Trophoblast cell (in vitro differentiated cells and primary cell): ENCODE data around the gene WDR46.

ENCODE experiments used
- DNase-seq, 2 donors: peaks; one replicate each; pipeline ENCODE4 v3.0.0-alpha.2; 2016
- H2AFZ ChIP-seq: 2 replicates; pipeline ENCODE4 v1.6.1; 2013; ENCODE audit warnings: low read length, moderate library complexity, mild to moderate bottlenecking; ENCODE audit not compliant: insufficient read depth, poor library complexity
- H2AK5ac ChIP-seq: 2 replicates; pipeline ENCODE4 v1.6.1; 2013; ENCODE audit warnings: mild to moderate bottlenecking, low read length
- H2BK120ac ChIP-seq: 2 replicates; pipeline ENCODE4 v1.6.1; 2013; ENCODE audit warnings: low read length, mild to moderate bottlenecking, moderate library complexity; ENCODE audit not compliant: insufficient read depth, poor library complexity
- H2BK12ac ChIP-seq: 2 replicates; pipeline ENCODE4 v1.6.1; 2013; ENCODE audit warnings: mild to moderate bottlenecking, low read length, moderate library complexity
- H2BK5ac ChIP-seq: 2 replicates; pipeline ENCODE4 v1.6.1; 2013; ENCODE audit warnings: low read length, low read depth, moderate library complexity, mild to moderate bottlenecking; ENCODE audit not compliant: poor library complexity
- H3K14ac ChIP-seq: 2 replicates; pipeline ENCODE4 v1.6.1; 2013; ENCODE audit warnings: mild to moderate bottlenecking, low read length
- H3K18ac ChIP-seq: 2 replicates; pipeline ENCODE4 v1.6.1; 2013; ENCODE audit warnings: mild to moderate bottlenecking, low read length
- H3K23ac ChIP-seq: 2 replicates; pipeline ENCODE4 v1.6.1; 2013; ENCODE audit warnings: low read length
- H3K27ac ChIP-seq: 2 replicates; pipeline ENCODE4 v1.5.1; 2013; ENCODE audit warnings: low read depth, mild to moderate bottlenecking, inconsistent platforms, low read length, moderate library complexity
- H3K27me3 ChIP-seq: 2 replicates; pipeline ENCODE4 v1.6.1; 2013; ENCODE audit warnings: inconsistent platforms, mild to moderate bottlenecking, low read length, moderate library complexity; ENCODE audit not compliant: insufficient read depth
- H3K36me3 ChIP-seq, 2 experiments: 1 replicate in 1 of 2; 2 replicates in 1 of 2; pipeline ENCODE4 v1.6.1; 2013; ENCODE audit warnings: low read length in 2 of 2, mild to moderate bottlenecking in 2 of 2, moderate library complexity in 1 of 2; ENCODE audit not compliant: insufficient read depth in 2 of 2, control insufficient read depth in 1 of 2
- H3K4ac ChIP-seq: 2 replicates; pipeline ENCODE4 v1.6.1; 2013; ENCODE audit warnings: low read depth, mild to moderate bottlenecking, low read length, moderate library complexity
- H3K4me1 ChIP-seq, 2 experiments: 1 replicate in 1 of 2; 2 replicates in 1 of 2; pipeline ENCODE4 v1.6.1; 2013; ENCODE audit warnings: low read length in 2 of 2, mild to moderate bottlenecking in 2 of 2, moderate library complexity in 1 of 2; ENCODE audit not compliant: insufficient read depth in 2 of 2, control insufficient read depth in 1 of 2
- H3K4me2 ChIP-seq: 2 replicates; pipeline ENCODE4 v1.6.1; 2013; ENCODE audit warnings: inconsistent platforms, mild to moderate bottlenecking, low read length, moderate library complexity
- H3K4me3 ChIP-seq: 2 replicates; pipeline ENCODE4 v1.5.1; 2013; ENCODE audit warnings: mild to moderate bottlenecking, low read depth, low read length, inconsistent platforms
- H3K79me1 ChIP-seq: one replicate; pipeline ENCODE4 v1.6.1; 2013; ENCODE audit warnings: low read length
- H3K79me2 ChIP-seq: 2 replicates; pipeline ENCODE4 v1.6.1; 2013; ENCODE audit warnings: low read length, mild to moderate bottlenecking; ENCODE audit not compliant: control insufficient read depth, insufficient read depth, poor library complexity
- H3K9ac ChIP-seq: 2 replicates; pipeline ENCODE4 v1.6.1; 2013; ENCODE audit warnings: mild to moderate bottlenecking, low read length
- H3K9me3 ChIP-seq: 2 replicates; pipeline ENCODE4 v1.6.1; 2013; ENCODE audit warnings: low read depth, mild to moderate bottlenecking, control low read depth, inconsistent platforms, low read length; ENCODE audit not compliant: insufficient read depth
- H4K12ac ChIP-seq: 2 replicates; pipeline ENCODE4 v1.6.1; 2013; ENCODE audit warnings: low read depth, mild to moderate bottlenecking, low read length, moderate library complexity
- H4K8ac ChIP-seq: 2 replicates; pipeline ENCODE4 v1.6.1; 2013; ENCODE audit warnings: low read depth, mild to moderate bottlenecking, low read length, moderate library complexity
- H4K91ac ChIP-seq: one replicate; pipeline ENCODE4 v1.6.1; 2013; ENCODE audit warnings: low read depth, mild to moderate bottlenecking, low read length, moderate library complexity
- WGBS: extraction: QIAGEN DNeasy Blood & Tissue Kit; methylation state at CpG from one replicate; pipeline ENCODE4 v1.1.7; 2013; ENCODE audit warnings: missing lambda C conversion rate; ENCODE audit not compliant: insufficient read length, insufficient coverage; ENCODE audit errors: extremely low coverage; 5-methylcytosine and 5-hydroxymethylcytosine counted together

Gene WDR46

GRCh38 chr6:33254591-33254990, 34.4 kb downstream of the WDR46 start:
- Histone ChIP-seq H3K27ac (no peak overlapping the region), H3K4me2 (no peak overlapping the region), H2BK5ac (no peak overlapping the region), H2AFZ (no peak overlapping the region), H3K36me3 (peaks cover 12 to 14% of the 10 kb centered on the region in 2 experiments), H2BK120ac (no peak overlapping the region), H3K4me3 (no peak overlapping the region), H2BK12ac (no peak overlapping the region), H4K91ac (no peak overlapping the region), H3K4ac (no peak overlapping the region), H2AK5ac (no peak overlapping the region), H3K4me1 (peaks cover 4 to 6% of the 10 kb centered on the region in 2 experiments), H4K8ac (no peak overlapping the region), H3K9ac (no peak overlapping the region), H3K23ac (no peak overlapping the region), H3K14ac (no peak overlapping the region), H3K79me1 (peaks cover 2% of the 10 kb centered on the region), H3K9me3 (no peaks in the 10 kb centered on the region), H3K18ac (no peak overlapping the region), H3K27me3 (no peaks in the 10 kb centered on the region), H3K79me2 (no peaks in the 10 kb centered on the region), H4K12ac (no peak overlapping the region)
- no CpG with 5 or more reads among the region's 4 CpGs for WGBS
- DNase-seq = no peak

- Histone ChIP-seq H3K14ac (no peak overlapping the region), H2AFZ (no peak overlapping the region), H3K4me1 (peaks cover 12 to 14% of the 10 kb centered on the region in 2 experiments), H3K23ac (no peak overlapping the region), H3K4me2 (no peak overlapping the region), H3K27ac (no peak overlapping the region), H3K79me2 (no peaks in the 10 kb centered on the region), H3K18ac (no peak overlapping the region), H2BK12ac (no peak overlapping the region), H4K12ac (no peak overlapping the region), H3K4ac (no peak overlapping the region), H2AK5ac (no peak overlapping the region), H3K4me3 (no peak overlapping the region), H3K79me1 (peaks cover 6% of the 10 kb centered on the region), H3K36me3 (peaks cover 8 to 9% of the 10 kb centered on the region in 2 experiments), H2BK5ac (no peak overlapping the region), H3K9me3 (no peaks in the 10 kb centered on the region), H4K8ac (no peak overlapping the region), H4K91ac (no peak overlapping the region), H3K9ac (no peak overlapping the region), H2BK120ac (no peak overlapping the region), H3K27me3 (no peaks in the 10 kb centered on the region)
- no peak for DNase-seq
Observed at GRCh38 chr6:33252759-33253158, 36.3 kb downstream of the WDR46 start.

GRCh38 chr6:33251395-33252012, 37.5 kb downstream of the WDR46 start:
- H2AK5ac ChIP-seq = no peak overlapping the region
- no peak overlapping the region for H2BK5ac ChIP-seq
- H3K27ac ChIP-seq = no peak overlapping the region
- no peaks in the 10 kb centered on the region for H3K79me2 ChIP-seq
- H3K4me3 ChIP-seq = no peak overlapping the region
- peaks cover 5% of the 10 kb centered on the region in 2 experiments for H3K36me3 ChIP-seq
- H3K9ac ChIP-seq = no peak overlapping the region
- H4K91ac ChIP-seq = no peak overlapping the region
- H4K12ac ChIP-seq = no peak overlapping the region
- H3K4me1 ChIP-seq = peaks cover 12 to 14% of the 10 kb centered on the region in 2 experiments
- WGBS = 100% methylated on average over 3 of the region's 6 CpGs
- H3K79me1 ChIP-seq = peaks cover 6% of the 10 kb centered on the region
- no peak overlapping the region for H3K4ac ChIP-seq
- no peak for DNase-seq
- no peak overlapping the region for H4K8ac ChIP-seq
- H3K23ac ChIP-seq = no peak overlapping the region
- no peaks in the 10 kb centered on the region for H3K27me3 ChIP-seq
- no peak overlapping the region for H2BK120ac ChIP-seq
- H3K18ac ChIP-seq = no peak overlapping the region
- H3K9me3 ChIP-seq = no peaks in the 10 kb centered on the region
- no peak overlapping the region for H3K4me2 ChIP-seq
- H2BK12ac ChIP-seq = no peak overlapping the region
- no peak overlapping the region for H2AFZ ChIP-seq
- H3K14ac ChIP-seq = no peak overlapping the region

- Histone ChIP-seq H3K4me1 (peaks cover 12 to 14% of the 10 kb centered on the region in 2 experiments), H4K91ac (no peak overlapping the region), H3K4me2 (no peak overlapping the region), H3K9ac (no peak overlapping the region), H3K9me3 (no peaks in the 10 kb centered on the region), H3K79me2 (no peaks in the 10 kb centered on the region), H4K12ac (no peak overlapping the region), H3K27me3 (no peaks in the 10 kb centered on the region), H2BK12ac (no peak overlapping the region), H3K14ac (no peak overlapping the region), H3K23ac (no peak overlapping the region), H2AFZ (no peak overlapping the region), H3K27ac (no peak overlapping the region), H3K79me1 (peaks cover 6% of the 10 kb centered on the region), H2BK120ac (no peak overlapping the region), H3K18ac (no peak overlapping the region), H4K8ac (no peak overlapping the region), H3K36me3 (peaks cover 5% of the 10 kb centered on the region in 2 experiments), H2AK5ac (no peak overlapping the region), H2BK5ac (no peak overlapping the region), H3K4ac (no peak overlapping the region), H3K4me3 (no peak overlapping the region)
- no peak for DNase-seq
- no CpG with 5 or more reads among the region's 13 CpGs for WGBS
Observed at GRCh38 chr6:33250731-33251130, 38.3 kb downstream of the WDR46 start.
